ENCODE data around the gene NEDD8. TPM values are rescaled to one million over a fixed set of nuclear protein-coding genes. Genes with fewer than 3 reads are reported as not detected.
"Not testable (repeated sequence)": the region's sequence is repeated elsewhere in the genome, so short reads cannot be mapped to it uniquely, and the experiment has no call there.

Gene NEDD8
- total RNA-seq, 3 donors from 2014 or later (not counting 1 experiment from before 2014, with no cell fraction given) = 93.6 to 109 (median 95.9) TPM

GRCh38 chr14:24247422-24247821 lies 15.3 kb upstream of the NEDD8 start:
- H3K36me3 Mint-ChIP-seq = no peaks in the 10 kb centered on the region
- H3K27ac ChIP-seq (ENCODE audit: low read length) = peak overlapping the region; percentile 86

GRCh38 chr14:24246765-24247212 lies 14.6 kb upstream of the NEDD8 start:
- 55% methylated on average over 3 of the region's 3 CpGs for whole genome bisulfite sequencing (ENCODE audit: insufficient coverage)
- peak in 1 of 3 donors; percentile 13 for ATAC-seq
- no peak overlapping the region for H3K4me3 ChIP-seq (ENCODE audit: low read length)

More at GRCh38 chr14:24247422-24247821, 15.3 kb upstream of the NEDD8 start:
- Histone ChIP-seq H3K4me1 (ENCODE audit: control insufficient read depth, insufficient read depth, low read length) (peaks cover 24% of the 10 kb centered on the region), H3K4me3 (ENCODE audit: low read length) (no peak overlapping the region), H3K36me3 (ENCODE audit: control insufficient read depth, insufficient read depth, low read length) (no peaks in the 10 kb centered on the region), H3K27me3 (ENCODE audit: control insufficient read depth, insufficient read depth, low read length) (no peaks in the 10 kb centered on the region), H3K9me3 (ENCODE audit: control insufficient read depth, insufficient read depth, low read length) (no peaks in the 10 kb centered on the region)
- Mint-ChIP-seq H3K4me1 (peaks cover 31% of the 10 kb centered on the region in 2 donors), H3K27me3 (ENCODE audit: low read depth in 2 of 2) (no peaks in the 10 kb centered on the region), H3K27ac (peak overlapping the region; percentile 86 to 91), H3K9me3 (no peaks in the 10 kb centered on the region), H3K4me3 (peak overlapping the region; percentile 63)
- ATAC-seq (no peak), DNase-seq (no peak)
- TF ChIP-seq CTCF (IDR thresholded peaks at IDR 0.05) = no peak
- intact Hi-C loops (cut with micrococcal nuclease) = loop anchor here (10.0 kb wide), 1 partner anchor 187 kb away; no protein-coding TSS in a partner anchor
- WGBS (ENCODE audit: insufficient coverage) = 71% methylated on average over 7 of the region's 7 CpGs

GRCh38 chr14:24245350-24245749 lies 13.2 kb upstream of the NEDD8 start:
- H3K9me3 Mint-ChIP-seq; ATAC-seq; H3K27me3 ChIP-seq (ENCODE audit: control insufficient read depth, insufficient read depth, low read length); H3K4me3 ChIP-seq (ENCODE audit: low read length); H3K27me3 Mint-ChIP-seq (ENCODE audit: low read depth in 2 of 2); H3K4me3 Mint-ChIP-seq; H3K36me3 Mint-ChIP-seq; DNase-seq; H3K9me3 ChIP-seq (ENCODE audit: control insufficient read depth, insufficient read depth, low read length); H3K36me3 ChIP-seq (ENCODE audit: control insufficient read depth, insufficient read depth, low read length); H3K27ac ChIP-seq (ENCODE audit: low read length): not testable (repeated sequence)
- 96% methylated on average over 11 of the region's 11 CpGs for WGBS (ENCODE audit: insufficient coverage)
- intact Hi-C loops (cut with micrococcal nuclease) = loop anchor here (10.0 kb wide), 1 partner anchor 189 kb away; no protein-coding TSS in a partner anchor
- H3K4me1 ChIP-seq (ENCODE audit: control insufficient read depth, insufficient read depth, low read length) = peaks cover 41% of the 10 kb centered on the region
- Mint-ChIP-seq H3K4me1 (peaks cover 41 to 45% of the 10 kb centered on the region in 2 donors), H3K27ac (peak overlapping the region in 1 of 2 donors; percentile 80)

More at GRCh38 chr14:24246765-24247212, 14.6 kb upstream of the NEDD8 start:
- intact Hi-C loops (cut with micrococcal nuclease) = loop anchor here (10.0 kb wide), 1 partner anchor 188 kb away; no protein-coding TSS in a partner anchor
- Mint-ChIP-seq H3K27me3 (ENCODE audit: low read depth in 2 of 2) (no peaks in the 10 kb centered on the region), H3K36me3 (no peaks in the 10 kb centered on the region), H3K9me3 (no peaks in the 10 kb centered on the region), H3K27ac (peak overlapping the region; percentile 86 to 91), H3K4me3 (peak overlapping the region; percentile 72), H3K4me1 (peaks cover 37 to 38% of the 10 kb centered on the region in 2 donors)
- DNase-seq = peak in 1 of 2 donors; percentile 65
- TF ChIP-seq CTCF (IDR thresholded peaks at IDR 0.05) = no peak
- Histone ChIP-seq H3K27me3 (ENCODE audit: control insufficient read depth, insufficient read depth, low read length) (no peaks in the 10 kb centered on the region), H3K9me3 (ENCODE audit: control insufficient read depth, insufficient read depth, low read length) (no peaks in the 10 kb centered on the region), H3K36me3 (ENCODE audit: control insufficient read depth, insufficient read depth, low read length) (no peaks in the 10 kb centered on the region), H3K4me1 (ENCODE audit: control insufficient read depth, insufficient read depth, low read length) (peaks cover 27% of the 10 kb centered on the region), H3K27ac (ENCODE audit: low read length) (peak overlapping the region; percentile 86)

GRCh38 chr14:24243336-24243836 lies 11.2 kb upstream of the NEDD8 start:
- intact Hi-C loops (cut with micrococcal nuclease) = loop anchor here (1.0 to 10.0 kb wide), 5 partner anchors 56 to 449 kb away; partner anchors contain the start of genes DHRS1, LTB4R, LTB4R2 and NOP9

More at GRCh38 chr14:24243336-24243836, 11.2 kb upstream of the NEDD8 start:
- peak overlapping the region; percentile 97 for H3K27ac ChIP-seq (ENCODE audit: low read length)
- no peak for TF ChIP-seq CTCF (IDR thresholded peaks at IDR 0.05)
- peak overlapping the region; percentile 98 for H3K4me3 Mint-ChIP-seq
- WGBS (ENCODE audit: insufficient coverage) = 45% methylated on average over 9 of the region's 10 CpGs
- ATAC-seq = no peak
- H3K4me1 ChIP-seq (ENCODE audit: control insufficient read depth, insufficient read depth, low read length) = peaks cover 46% of the 10 kb centered on the region
- no peaks in the 10 kb centered on the region for H3K27me3 ChIP-seq (ENCODE audit: control insufficient read depth, insufficient read depth, low read length)
- no peak for DNase-seq
- H3K4me1 Mint-ChIP-seq = peaks cover 61 to 65% of the 10 kb centered on the region in 2 donors
- peak overlapping the region; percentile 100 for H3K27ac Mint-ChIP-seq
- H3K4me3 ChIP-seq (ENCODE audit: low read length) = peak overlapping the region; percentile 74
- no peaks in the 10 kb centered on the region for H3K9me3 Mint-ChIP-seq
- H3K27me3 Mint-ChIP-seq (ENCODE audit: low read depth in 2 of 2) = no peaks in the 10 kb centered on the region
- no peaks in the 10 kb centered on the region for H3K9me3 ChIP-seq (ENCODE audit: control insufficient read depth, insufficient read depth, low read length)
- peaks cover 27% of the 10 kb centered on the region for H3K36me3 ChIP-seq (ENCODE audit: control insufficient read depth, insufficient read depth, low read length)
- no peaks in the 10 kb centered on the region for H3K36me3 Mint-ChIP-seq
